HFF-Myc (cell line): ENCODE measurements around the gene LYZL4.

Source experiments
- DNase-seq: peaks from one replicate; pipeline ENCODE4 v3.0.0-alpha.2; 2011; ENCODE audit warnings: low read depth; ENCODE audit errors: extremely low read depth
- H3K4me3 ChIP-seq: replicated peaks from 2 replicates; pipeline ENCODE4 v1.5.1; 2011; ENCODE audit warnings: low read depth, mild to moderate bottlenecking, control low read depth, low read length
- CTCF ChIP-seq: IDR thresholded peaks from 2 replicates; pipeline ENCODE4 v1.5.1; 2012; ENCODE audit warnings: mild to moderate bottlenecking, low read depth, low read length, control low read depth; ENCODE audit errors: missing control alignments

LYZL4 gene

DNA sequence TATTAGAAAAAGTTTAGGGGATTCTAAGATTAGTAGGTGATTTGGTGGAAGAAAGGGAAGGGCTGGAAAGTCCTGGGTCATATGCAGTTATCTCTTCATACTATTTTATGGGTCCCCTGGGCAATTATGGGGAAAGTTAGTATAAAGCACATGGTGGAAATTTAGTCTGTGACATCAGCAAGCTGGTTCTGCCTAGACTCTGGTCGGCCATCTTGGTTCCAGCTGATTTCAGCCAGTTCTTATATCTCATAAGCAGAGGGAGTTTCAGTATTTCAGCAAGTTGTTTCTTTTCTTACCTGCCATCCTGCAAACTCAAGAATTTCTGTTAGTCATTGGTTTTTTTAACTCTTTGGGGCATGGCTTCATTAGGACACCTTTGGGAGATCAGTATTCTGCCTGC, 1.0 kb upstream of the LYZL4 start:
- TF ChIP-seq CTCF = no peak
- no peak for DNase-seq
- no peak overlapping the region for H3K4me3 ChIP-seq

- H3K4me3 ChIP-seq = no peak overlapping the region
- TF ChIP-seq CTCF = no peak
- DNase-seq = no peak
Observed at GRCh38 chr3:42408156-42408555, 2.3 kb downstream of the LYZL4 start.

- H3K4me3 ChIP-seq = no peak overlapping the region
- DNase-seq = no peak
- TF ChIP-seq CTCF = no peak
Observed at GRCh38 chr3:42406727-42407450, 3.5 kb downstream of the LYZL4 start.

- no peak for TF ChIP-seq CTCF
- H3K4me3 ChIP-seq = no peak overlapping the region
- no peak for DNase-seq
Observed at GRCh38 chr3:42405857-42406256, 4.6 kb downstream of the LYZL4 start.

DNA sequence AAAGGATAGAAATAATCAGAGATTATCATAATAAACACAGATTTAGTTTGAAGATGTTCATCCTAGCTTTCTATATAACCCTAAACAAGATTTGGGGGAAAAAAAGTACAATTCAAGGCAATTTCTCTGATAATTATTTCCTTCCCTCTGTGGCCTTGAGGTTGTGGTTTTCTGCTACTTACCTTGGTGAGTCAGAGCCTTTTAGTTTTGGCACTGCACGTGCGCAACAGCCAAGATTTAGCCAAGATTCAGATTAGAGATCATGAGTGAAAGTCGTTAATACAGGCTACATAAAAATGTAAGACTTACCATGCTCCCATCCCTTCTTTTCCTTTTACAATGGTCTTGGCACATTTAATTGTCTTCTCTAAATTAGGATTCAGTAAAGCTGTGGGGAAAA, 6.7 kb downstream of the LYZL4 start:
- DNase-seq = no peak
- TF ChIP-seq CTCF = no peak
- H3K4me3 ChIP-seq = no peak overlapping the region

- no peak for DNase-seq
- no peak for TF ChIP-seq CTCF
- no peak overlapping the region for H3K4me3 ChIP-seq
Observed at GRCh38 chr3:42402394-42403096, 7.9 kb downstream of the LYZL4 start.

DNA sequence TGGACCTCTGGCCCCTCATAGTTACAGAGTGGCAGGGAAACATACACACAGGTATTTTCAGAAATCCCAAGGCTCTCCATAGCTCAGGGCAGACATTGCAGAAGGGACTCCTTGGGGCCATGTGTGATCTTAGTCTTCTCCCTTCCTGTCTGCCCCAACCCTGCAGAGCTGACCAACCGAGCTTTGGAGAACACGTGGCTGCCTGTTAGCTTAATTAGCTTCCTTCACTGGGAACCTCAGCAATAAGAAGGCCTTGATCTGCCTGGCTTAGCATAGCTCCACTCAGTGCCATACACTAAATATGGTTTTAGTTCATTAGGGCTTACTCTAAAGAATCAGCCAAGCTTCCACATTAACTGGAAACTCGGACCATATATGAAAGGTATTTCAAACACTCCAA, 12.3 kb downstream of the LYZL4 start:
- no peak overlapping the region for H3K4me3 ChIP-seq
- no peak for TF ChIP-seq CTCF
- DNase-seq = no peak
